H9 (cell line): Measurements from ENCODE around the gene PRICKLE1. TPM values are rescaled to one million over a fixed set of nuclear protein-coding genes. Genes with fewer than 3 reads are reported as not detected.

Experiments
- DNase-seq: peaks from one replicate; pipeline ENCODE4 v3.0.0-alpha.2; 2017
- H2AFZ ChIP-seq: one replicate; pipeline ENCODE4 v1.6.1; 2013; ENCODE audit warnings: mild to moderate bottlenecking, low read length, control low read depth, moderate library complexity
- H2AK5ac ChIP-seq: 2 replicates; pipeline ENCODE4 v1.6.1; 2013; ENCODE audit warnings: low read length, control low read depth, mixed read lengths; ENCODE audit not compliant: insufficient read length
- H2BK120ac ChIP-seq: one replicate; pipeline ENCODE4 v1.6.1; 2013; ENCODE audit warnings: low read depth, mild to moderate bottlenecking, low read length, control low read depth, inconsistent platforms; ENCODE audit not compliant: poor library complexity, severe bottlenecking
- H2BK12ac ChIP-seq: 2 replicates; pipeline ENCODE4 v1.6.1; 2013; ENCODE audit warnings: low read length, control low read depth, mixed read lengths, low read depth; ENCODE audit not compliant: insufficient read length
- H2BK15ac ChIP-seq: 2 replicates; pipeline ENCODE4 v1.6.1; 2013; ENCODE audit warnings: low read depth, low read length, control low read depth
- H2BK20ac ChIP-seq: one replicate; pipeline ENCODE4 v1.6.1; 2013; ENCODE audit warnings: low read depth, mild to moderate bottlenecking, low read length, control low read depth, inconsistent platforms; ENCODE audit not compliant: poor library complexity, severe bottlenecking
- H2BK5ac ChIP-seq: 2 replicates; pipeline ENCODE4 v1.6.1; 2013; ENCODE audit warnings: low read length, control low read depth, mixed read lengths; ENCODE audit not compliant: insufficient read length
- H3K14ac ChIP-seq: 2 replicates; pipeline ENCODE4 v1.6.1; 2013; ENCODE audit warnings: low read length, control low read depth; ENCODE audit not compliant: insufficient read depth
- H3K18ac ChIP-seq: 2 replicates; pipeline ENCODE4 v1.6.1; 2013; ENCODE audit warnings: low read depth, mild to moderate bottlenecking, mixed read lengths, low read length, control low read depth; ENCODE audit not compliant: insufficient read length
- H3K23ac ChIP-seq: 2 replicates; pipeline ENCODE4 v1.6.1; 2013; ENCODE audit warnings: low read length, control low read depth, mixed read lengths, low read depth; ENCODE audit not compliant: insufficient read length
- H3K23me2 ChIP-seq: 2 replicates; pipeline ENCODE4 v1.6.1; 2013; ENCODE audit warnings: low read depth, mild to moderate bottlenecking, mixed read lengths, low read length, control low read depth; ENCODE audit not compliant: insufficient read length, poor library complexity, severe bottlenecking
- H3K27ac ChIP-seq: 2 replicates; pipeline ENCODE4 v1.5.1; 2013; ENCODE audit warnings: low read length, control low read depth, mixed read lengths, low read depth; ENCODE audit not compliant: insufficient read length
- H3K27me3 ChIP-seq: 2 replicates; pipeline ENCODE4 v1.6.1; 2013; ENCODE audit warnings: low read length, control low read depth, inconsistent platforms; ENCODE audit not compliant: insufficient read depth
- H3K4ac ChIP-seq: 2 replicates; pipeline ENCODE4 v1.6.1; 2013; ENCODE audit warnings: low read depth, mild to moderate bottlenecking, control low read depth, inconsistent platforms, low read length, moderate library complexity
- H3K4me1 ChIP-seq: 2 replicates; pipeline ENCODE4 v1.6.1; 2013; ENCODE audit warnings: low read length, control low read depth, inconsistent platforms; ENCODE audit not compliant: insufficient read depth
- H3K4me2 ChIP-seq: 2 replicates; pipeline ENCODE4 v1.6.1; 2013; ENCODE audit warnings: low read length, control low read depth, mixed read lengths; ENCODE audit not compliant: insufficient read length, insufficient read depth
- H3K56ac ChIP-seq: 2 replicates; pipeline ENCODE4 v1.6.1; 2013; ENCODE audit warnings: low read depth, mild to moderate bottlenecking, mixed read lengths, low read length, control low read depth; ENCODE audit not compliant: insufficient read length
- H3K79me1 ChIP-seq: 2 replicates; pipeline ENCODE4 v1.6.1; 2013; ENCODE audit warnings: low read depth, mild to moderate bottlenecking, moderate library complexity, low read length, control low read depth, inconsistent platforms; ENCODE audit not compliant: insufficient read depth, poor library complexity, severe bottlenecking
- H3K79me2 ChIP-seq: 2 replicates; pipeline ENCODE4 v1.6.1; 2013; ENCODE audit warnings: low read length, control low read depth, inconsistent platforms; ENCODE audit not compliant: insufficient read depth
- H3K9ac ChIP-seq: 2 replicates; pipeline ENCODE4 v1.6.1; 2013; ENCODE audit warnings: low read length, control low read depth, mixed read lengths; ENCODE audit not compliant: insufficient read length; ENCODE audit errors: extremely low read depth
- H3K9me3 ChIP-seq: one replicate; pipeline ENCODE4 v1.6.1; 2013; ENCODE audit warnings: low read depth, low read length, inconsistent platforms; ENCODE audit not compliant: control insufficient read depth
- H3T11ph ChIP-seq: one replicate; pipeline ENCODE4 v1.6.1; 2013; ENCODE audit warnings: mild to moderate bottlenecking, low read length, control low read depth, inconsistent platforms
- H4K20me1 ChIP-seq: one replicate; pipeline ENCODE4 v1.6.1; 2013; ENCODE audit not compliant: control insufficient read depth, insufficient read length, insufficient read depth
- H4K5ac ChIP-seq: 2 replicates; pipeline ENCODE4 v1.6.1; 2013; ENCODE audit warnings: low read depth, mild to moderate bottlenecking, mixed read lengths, low read length, control low read depth; ENCODE audit not compliant: insufficient read length
- H4K8ac ChIP-seq: replicated peaks from 2 replicates; pipeline ENCODE4 v1.6.1; 2013; ENCODE audit warnings: low read length, control low read depth, mixed read lengths, low read depth; ENCODE audit not compliant: insufficient read length
- H4K91ac ChIP-seq: 2 replicates; pipeline ENCODE4 v1.6.1; 2013; ENCODE audit warnings: low read depth, mild to moderate bottlenecking, moderate library complexity, mixed read lengths, low read length, control low read depth; ENCODE audit not compliant: insufficient read length
- H3K27ac Mint-ChIP-seq, 3 experiments: 2 replicates in 2 of 3; 3 replicates in 1 of 3; pipeline ENCODE4 v1.8.0; 2020 to 2021; ENCODE audit warnings: mixed read lengths in 3 of 3, mild to moderate bottlenecking in 1 of 3, moderate library complexity in 1 of 3
- H3K27me3 Mint-ChIP-seq: 2 replicates; pipeline ENCODE4 v1.8.0; 2021; ENCODE audit warnings: low read depth, mild to moderate bottlenecking, moderate library complexity, mixed read lengths
- H3K36me3 Mint-ChIP-seq, 3 experiments: 2 replicates in 2 of 3; 3 replicates in 1 of 3; pipeline ENCODE4 v1.8.0; 2020 to 2021; ENCODE audit warnings: low read depth in 3 of 3, mixed read lengths in 3 of 3; ENCODE audit not compliant: insufficient read depth in 1 of 3
- H3K4me1 Mint-ChIP-seq, 2 experiments: 2 replicates each; pipeline ENCODE4 v1.8.0; 2020; ENCODE audit warnings: mixed read lengths in 2 of 2
- H3K4me3 Mint-ChIP-seq, 2 experiments: 2 replicates in 1 of 2; 3 replicates in 1 of 2; pipeline ENCODE4 v1.8.0; 2020 to 2021; ENCODE audit warnings: mild to moderate bottlenecking in 2 of 2, mixed read lengths in 2 of 2, moderate library complexity in 1 of 2
- H3K9me3 Mint-ChIP-seq, 2 experiments: 2 replicates in 1 of 2; 3 replicates in 1 of 2; pipeline ENCODE4 v1.8.0; 2020; ENCODE audit warnings: mild to moderate bottlenecking in 2 of 2, mixed read lengths in 2 of 2, moderate library complexity in 1 of 2
- WGBS: extraction: QIAGEN DNeasy Blood & Tissue Kit; methylation state at CpG from one replicate; pipeline ENCODE4 v1.1.7; 2013; ENCODE audit warnings: missing lambda C conversion rate, low lambda C conversion rate, mixed read lengths; ENCODE audit not compliant: insufficient read length; ENCODE audit errors: extremely low coverage; 5-methylcytosine and 5-hydroxymethylcytosine counted together
- total RNA-seq: library from RNA; stranded (reverse); gene quantifications from 2 replicates; pipeline ENCODE4 v1.2.1, GENCODE V29; 2021
- TF ChIP-seq, protein P1 (sequence below): fragments of 200-600 bp; sonication (generic); conservative IDR thresholded peaks from 3 replicates; pipeline ENCODE4 v1.8.0; 2021; ENCODE audit warnings: antibody characterized with exemption, mild to moderate bottlenecking

PRICKLE1 gene
- total RNA-seq, 1 experiment from 2014 or later: 20.5 TPM

DNA sequence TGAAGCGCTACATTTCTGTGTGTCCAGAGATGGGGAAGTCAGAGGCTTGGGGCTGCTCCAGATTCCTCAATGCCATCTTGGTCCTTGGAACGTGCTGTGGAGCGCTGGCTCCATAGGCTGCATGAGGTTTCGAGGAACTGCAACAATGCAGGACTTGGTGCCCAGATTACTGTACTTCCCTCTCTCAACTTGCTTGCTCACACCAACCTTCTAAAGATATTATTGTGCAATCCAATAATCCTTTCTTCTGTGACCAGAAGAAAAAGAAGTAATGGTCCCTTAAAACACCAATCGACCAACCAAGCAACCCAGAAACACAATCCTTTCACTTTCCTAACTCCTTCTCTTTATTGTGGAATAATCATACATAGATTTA is 3.7 kb downstream of the PRICKLE1 start:
- Mint-ChIP-seq H3K27ac (no peak overlapping the region), H3K4me1 (peaks cover 21 to 26% of the 10 kb centered on the region in 2 experiments), H3K9me3 (no peaks in the 10 kb centered on the region; a peak in 1 of 5 replicates), H3K27me3 (peaks cover 38% of the 10 kb centered on the region), H3K36me3 (no peaks in the 10 kb centered on the region; a peak in 1 of 7 replicates), H3K4me3 (no peak overlapping the region)
- Histone ChIP-seq H2AFZ (no peak overlapping the region), H3K4me1 (peaks cover 5% of the 10 kb centered on the region; the same call in 1 of the 2 replicates), H3K79me1 (no peaks in the 10 kb centered on the region), H3K23me2 (peaks cover 20% of the 10 kb centered on the region), H3K9ac (no peak overlapping the region), H2BK12ac (no peak overlapping the region), H3K14ac (no peak overlapping the region), H3K23ac (no peak overlapping the region), H3K18ac (no peak overlapping the region), H3K4ac (no peak overlapping the region), H4K91ac (no peak overlapping the region), H2BK20ac (no peak overlapping the region), H3T11ph (no peak overlapping the region), H4K5ac (no peak overlapping the region), H3K27ac (no peak overlapping the region), H2AK5ac (no peak overlapping the region), H3K9me3 (no peaks in the 10 kb centered on the region), H3K56ac (no peak overlapping the region), H3K27me3 (peaks cover 12% of the 10 kb centered on the region; the same call in 1 of the 2 replicates), H3K4me2 (no peak overlapping the region), H2BK5ac (no peak overlapping the region), H2BK120ac (no peak overlapping the region), H3K79me2 (no peaks in the 10 kb centered on the region), H4K8ac (no peak overlapping the region), H2BK15ac (no peak overlapping the region), H4K20me1 (peaks cover 4% of the 10 kb centered on the region)
- WGBS: no CpG with 5 or more reads among the region's 5 CpGs
- TF ChIP-seq, protein P1, sequence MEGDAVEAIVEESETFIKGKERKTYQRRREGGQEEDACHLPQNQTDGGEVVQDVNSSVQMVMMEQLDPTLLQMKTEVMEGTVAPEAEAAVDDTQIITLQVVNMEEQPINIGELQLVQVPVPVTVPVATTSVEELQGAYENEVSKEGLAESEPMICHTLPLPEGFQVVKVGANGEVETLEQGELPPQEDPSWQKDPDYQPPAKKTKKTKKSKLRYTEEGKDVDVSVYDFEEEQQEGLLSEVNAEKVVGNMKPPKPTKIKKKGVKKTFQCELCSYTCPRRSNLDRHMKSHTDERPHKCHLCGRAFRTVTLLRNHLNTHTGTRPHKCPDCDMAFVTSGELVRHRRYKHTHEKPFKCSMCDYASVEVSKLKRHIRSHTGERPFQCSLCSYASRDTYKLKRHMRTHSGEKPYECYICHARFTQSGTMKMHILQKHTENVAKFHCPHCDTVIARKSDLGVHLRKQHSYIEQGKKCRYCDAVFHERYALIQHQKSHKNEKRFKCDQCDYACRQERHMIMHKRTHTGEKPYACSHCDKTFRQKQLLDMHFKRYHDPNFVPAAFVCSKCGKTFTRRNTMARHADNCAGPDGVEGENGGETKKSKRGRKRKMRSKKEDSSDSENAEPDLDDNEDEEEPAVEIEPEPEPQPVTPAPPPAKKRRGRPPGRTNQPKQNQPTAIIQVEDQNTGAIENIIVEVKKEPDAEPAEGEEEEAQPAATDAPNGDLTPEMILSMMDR: no peak
- no peak for DNase-seq
